Globus pallidus (tissue), 1 donor: ENCODE measurements around the gene FBXL13.
"Not testable (repeated sequence)": the region's sequence is repeated elsewhere in the genome, so short reads cannot be mapped to it uniquely, and the experiment has no call there.

Source experiments
- DNase-seq: peaks from one replicate; pipeline ENCODE4 v3.0.0-alpha.2; 2015; ENCODE audit warnings: low spot score

FBXL13 gene

GRCh38 chr7:103023578-103023977, 51.0 kb downstream of the FBXL13 start:
- DNase-seq, result not testable (repeated sequence)

GRCh38 chr7:103021490-103021889, 53.1 kb downstream of the FBXL13 start:
- DNase-seq, result not testable (repeated sequence)

- DNase-seq, result not testable (repeated sequence)
Observed at GRCh38 chr7:103020876-103021275, 53.7 kb downstream of the FBXL13 start.

GRCh38 chr7:103018295-103018694, 56.3 kb downstream of the FBXL13 start:
- not testable (repeated sequence) for DNase-seq

GRCh38 chr7:103011650-103012049, 62.9 kb downstream of the FBXL13 start:
- no peak for DNase-seq

- DNase-seq, result no peak
Observed at GRCh38 chr7:103010211-103010610, 64.4 kb downstream of the FBXL13 start.

- DNase-seq, result no peak
Observed at GRCh38 chr7:103009466-103010185, 65.0 kb downstream of the FBXL13 start.

GRCh38 chr7:103003004-103003403, 71.6 kb downstream of the FBXL13 start:
- no peak for DNase-seq

- no peak for DNase-seq
Observed at GRCh38 chr7:103001210-103001609, 73.4 kb downstream of the FBXL13 start.

- no peak for DNase-seq
Observed at GRCh38 chr7:102996957-102997356, 77.6 kb downstream of the FBXL13 start.

GRCh38 chr7:102995609-102996008, 79.0 kb downstream of the FBXL13 start:
- not testable (repeated sequence) for DNase-seq

GRCh38 chr7:102994567-102994966, 80.0 kb downstream of the FBXL13 start:
- DNase-seq, result no peak

GRCh38 chr7:102993718-102994029, 80.9 kb downstream of the FBXL13 start:
- no peak for DNase-seq

- DNase-seq, result no peak
Observed at GRCh38 chr7:102992938-102993717, 81.5 kb downstream of the FBXL13 start.

GRCh38 chr7:102992509-102992937, 82.1 kb downstream of the FBXL13 start:
- DNase-seq, result no peak

GRCh38 chr7:102991540-102992214, 82.9 kb downstream of the FBXL13 start:
- no peak for DNase-seq

GRCh38 chr7:102991077-102991539, 83.5 kb downstream of the FBXL13 start:
- DNase-seq, result no peak

- DNase-seq, result no peak
Observed at GRCh38 chr7:102990642-102991041, 84.0 kb downstream of the FBXL13 start.

GRCh38 chr7:102988631-102989560, 85.7 kb downstream of the FBXL13 start:
- no peak for DNase-seq

- DNase-seq, result no peak
Observed at GRCh38 chr7:102988088-102988487, 86.5 kb downstream of the FBXL13 start.

- no peak for DNase-seq
Observed at GRCh38 chr7:102985176-102985783, 89.3 kb downstream of the FBXL13 start.
